ACC112 (cell line): Measurements from ENCODE around the gene DNAJC30.

ENCODE experiments used
- H2AFZ ChIP-seq: fragments of 200-600 bp; sonication (generic); one replicate; pipeline ENCODE4 v1.6.0; 2017; ENCODE audit warnings: antibody characterized with exemption, low read length; ENCODE audit not compliant: unreplicated experiment
- H3K27ac ChIP-seq: fragments of 200-600 bp; sonication (generic); 2 replicates; pipeline ENCODE4 v1.5.1; 2014; ENCODE audit warnings: low read depth, mild to moderate bottlenecking, antibody characterized with exemption, low read length, moderate library complexity
- H3K27me3 ChIP-seq: fragments of 200-600 bp; sonication (generic); 2 replicates; pipeline ENCODE4 v1.6.1; 2014; ENCODE audit warnings: mild to moderate bottlenecking, antibody characterized with exemption, low read length, moderate library complexity, mixed read lengths; ENCODE audit not compliant: insufficient read depth
- H3K36me3 ChIP-seq: fragments of 200-600 bp; sonication (generic); 2 replicates; pipeline ENCODE4 v1.6.1; 2016; ENCODE audit warnings: mild to moderate bottlenecking, antibody characterized with exemption, low read length, moderate library complexity, mixed read lengths; ENCODE audit not compliant: insufficient read depth
- H3K4me1 ChIP-seq: fragments of 200-600 bp; sonication (generic); one replicate; pipeline ENCODE4 v1.6.1; 2016; ENCODE audit warnings: low read length, mixed read lengths; ENCODE audit not compliant: insufficient read depth, unreplicated experiment, control insufficient read depth
- H3K4me3 ChIP-seq: fragments of 200-600 bp; sonication (generic); 2 replicates; pipeline ENCODE4 v1.5.1; 2014; ENCODE audit warnings: mild to moderate bottlenecking, low read depth, low read length
- H3K79me2 ChIP-seq: fragments of 200-600 bp; sonication (generic); one replicate; pipeline ENCODE4 v1.6.0; 2016; ENCODE audit warnings: low read length; ENCODE audit not compliant: control insufficient read depth, unreplicated experiment, insufficient read depth

DNAJC30 gene

DNA sequence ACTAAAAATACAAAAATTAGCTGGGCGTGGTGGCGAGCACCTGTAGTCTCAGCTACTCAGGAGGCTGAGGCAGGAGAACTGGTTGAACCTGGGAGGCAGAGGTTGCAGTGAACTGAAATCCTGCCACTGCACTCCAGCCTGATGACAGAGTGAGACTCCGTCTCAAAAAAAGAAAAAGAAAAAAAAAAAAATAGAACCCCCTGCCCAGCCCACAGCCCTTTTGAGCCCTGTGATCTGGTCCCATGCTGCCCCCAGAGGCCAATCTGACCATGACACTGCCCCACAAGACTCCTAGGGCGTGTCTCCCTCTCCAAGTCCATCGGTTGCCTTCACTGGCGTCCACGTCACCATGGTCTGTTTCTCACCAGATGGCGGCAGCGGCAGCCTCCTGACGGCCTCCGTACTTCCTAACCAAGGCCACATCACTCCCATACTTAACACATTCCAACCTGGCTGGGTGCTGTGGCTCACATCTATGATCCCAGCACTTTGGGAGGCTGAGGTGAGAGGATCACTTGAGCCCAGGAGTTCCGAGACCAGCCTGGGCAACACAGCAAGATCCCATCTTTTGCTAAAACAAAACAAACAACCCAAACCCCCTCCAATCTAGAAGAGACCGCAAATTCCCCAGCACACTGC, 18.2 kb upstream of the DNAJC30 start:
- H3K27me3 ChIP-seq = no peaks in the 10 kb centered on the region
- H3K4me1 ChIP-seq = peaks cover 25% of the 10 kb centered on the region
- no peak overlapping the region for H3K27ac ChIP-seq
- no peak overlapping the region for H3K4me3 ChIP-seq
- H3K36me3 ChIP-seq = peaks cover 22% of the 10 kb centered on the region; the same call in 1 of the 2 replicates
- H3K79me2 ChIP-seq = peaks cover 11% of the 10 kb centered on the region
- no peak overlapping the region for H2AFZ ChIP-seq

DNA sequence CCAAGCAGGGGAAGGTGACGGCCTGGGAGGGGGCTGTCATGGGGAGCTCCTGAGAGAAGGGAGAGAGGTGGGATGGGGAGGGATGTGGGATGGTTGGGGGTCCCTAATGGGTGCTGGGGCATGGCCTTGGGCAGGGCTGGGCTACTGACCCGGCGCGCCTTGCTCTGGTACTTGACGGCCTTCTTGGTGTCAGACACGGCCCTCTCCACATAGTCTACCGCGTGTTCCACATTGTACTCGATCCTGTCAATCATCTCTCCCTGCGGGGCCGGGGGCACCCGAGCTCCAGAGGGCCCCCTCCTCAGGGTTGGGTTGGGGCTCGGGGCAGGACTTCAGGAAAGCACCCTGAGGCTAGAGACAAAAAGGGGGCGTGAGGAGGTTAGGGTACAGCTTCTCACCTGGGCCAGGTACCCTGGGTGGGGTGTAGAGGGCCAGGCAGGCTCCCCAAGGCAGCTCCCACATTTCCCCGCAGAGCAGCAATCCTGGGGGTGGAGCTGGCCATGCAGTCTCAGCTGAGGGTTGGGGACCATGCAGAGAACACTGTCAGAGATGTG, 17.4 kb upstream of the DNAJC30 start:
- Histone ChIP-seq H3K79me2 (peaks cover 7% of the 10 kb centered on the region), H3K36me3 (peaks cover 22% of the 10 kb centered on the region; the same call in 1 of the 2 replicates)

DNA sequence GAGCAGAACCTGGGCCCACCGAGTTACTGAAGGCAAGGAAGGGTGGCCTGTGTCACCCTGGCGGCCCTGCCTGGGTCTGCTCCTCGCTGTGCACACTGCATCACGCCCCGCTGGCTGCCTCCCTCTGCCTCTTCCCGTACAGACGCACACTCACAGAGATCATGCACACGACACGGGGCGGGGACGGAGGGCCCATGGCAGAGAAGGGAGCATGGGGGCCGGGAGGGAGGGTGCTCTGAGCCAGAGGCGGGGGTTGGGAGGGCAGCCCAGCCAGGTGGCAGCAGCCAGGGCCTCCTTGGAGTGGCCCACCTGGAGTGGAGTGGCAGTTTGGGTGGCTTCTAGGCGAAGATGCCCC, 16.8 kb upstream of the DNAJC30 start:
- Histone ChIP-seq H3K4me3 (no peak overlapping the region), H3K79me2 (peaks cover 7% of the 10 kb centered on the region), H3K27ac (no peak overlapping the region), H3K27me3 (no peaks in the 10 kb centered on the region), H2AFZ (no peak overlapping the region), H3K36me3 (peaks cover 22% of the 10 kb centered on the region; the same call in 1 of the 2 replicates), H3K4me1 (peaks cover 11% of the 10 kb centered on the region)

More for the DNA sequence above, 17.4 kb upstream of the DNAJC30 start:
- Histone ChIP-seq H3K4me3 (no peak overlapping the region), H2AFZ (no peak overlapping the region), H3K27ac (no peak overlapping the region), H3K4me1 (peaks cover 17% of the 10 kb centered on the region), H3K27me3 (no peaks in the 10 kb centered on the region)

DNA sequence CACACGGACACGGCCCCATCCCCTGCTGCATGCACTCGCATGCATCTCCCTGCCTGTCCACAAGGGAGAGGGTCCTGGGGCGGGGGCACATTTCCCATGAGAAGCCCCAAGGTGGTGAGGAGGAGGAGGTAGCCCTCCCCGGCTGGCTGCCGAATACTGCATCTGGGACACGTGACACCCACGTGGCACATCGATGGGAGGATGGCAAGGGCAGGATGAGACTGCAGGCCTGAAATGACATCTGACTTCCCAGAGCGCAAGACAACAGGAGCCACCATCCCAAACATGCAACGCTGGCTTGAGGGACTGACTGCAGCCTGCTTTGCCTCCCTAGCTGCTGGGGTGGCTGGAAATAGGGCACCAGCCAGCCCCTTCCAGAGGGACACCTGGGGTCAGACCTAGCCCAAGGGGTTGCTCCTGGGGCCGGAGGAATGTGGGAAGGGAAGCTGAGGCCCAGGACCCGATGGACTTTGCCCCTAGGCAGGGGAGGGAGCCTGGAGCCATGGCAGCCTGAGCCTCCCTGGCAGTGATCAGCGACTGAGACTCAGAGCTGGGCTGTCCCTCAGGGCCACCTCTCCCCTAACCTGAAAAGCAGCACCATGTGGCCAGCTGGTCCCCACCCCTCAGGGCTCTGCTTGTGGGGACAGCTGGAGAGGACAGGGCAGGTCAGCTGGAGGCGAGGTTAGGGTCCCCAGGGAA, 16.3 kb upstream of the DNAJC30 start:
- H3K27ac ChIP-seq = no peak overlapping the region
- no peak overlapping the region for H2AFZ ChIP-seq
- H3K27me3 ChIP-seq = no peaks in the 10 kb centered on the region
- no peak overlapping the region for H3K4me3 ChIP-seq
- peaks cover 7% of the 10 kb centered on the region for H3K79me2 ChIP-seq
- H3K4me1 ChIP-seq = peaks cover 5% of the 10 kb centered on the region
- H3K36me3 ChIP-seq = peaks cover 20% of the 10 kb centered on the region; the same call in 1 of the 2 replicates

DNA sequence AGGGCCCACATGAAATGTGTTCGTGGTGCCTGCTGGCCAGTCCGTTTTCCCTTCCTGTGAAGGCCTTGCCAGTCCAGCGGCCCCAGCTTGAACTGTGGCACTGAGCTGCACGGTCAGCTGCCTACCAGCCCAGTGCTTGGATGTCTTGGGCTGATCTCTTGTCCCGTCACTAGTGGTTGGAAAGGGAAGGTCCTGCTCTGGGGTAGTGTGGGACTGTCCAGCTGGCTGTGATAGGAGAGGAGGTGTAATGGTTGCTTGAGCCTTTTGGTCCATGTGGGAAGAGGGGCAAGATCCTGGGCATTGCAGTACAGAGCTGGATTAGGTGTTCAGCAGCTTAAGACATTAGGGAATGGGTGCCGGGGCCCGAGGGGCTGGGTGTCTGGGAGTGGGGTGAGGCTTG, 15.2 kb upstream of the DNAJC30 start:
- H2AFZ ChIP-seq = no peak overlapping the region
- peaks cover 18% of the 10 kb centered on the region; the same call in 1 of the 2 replicates for H3K36me3 ChIP-seq
- no peaks in the 10 kb centered on the region for H3K4me1 ChIP-seq

DNA sequence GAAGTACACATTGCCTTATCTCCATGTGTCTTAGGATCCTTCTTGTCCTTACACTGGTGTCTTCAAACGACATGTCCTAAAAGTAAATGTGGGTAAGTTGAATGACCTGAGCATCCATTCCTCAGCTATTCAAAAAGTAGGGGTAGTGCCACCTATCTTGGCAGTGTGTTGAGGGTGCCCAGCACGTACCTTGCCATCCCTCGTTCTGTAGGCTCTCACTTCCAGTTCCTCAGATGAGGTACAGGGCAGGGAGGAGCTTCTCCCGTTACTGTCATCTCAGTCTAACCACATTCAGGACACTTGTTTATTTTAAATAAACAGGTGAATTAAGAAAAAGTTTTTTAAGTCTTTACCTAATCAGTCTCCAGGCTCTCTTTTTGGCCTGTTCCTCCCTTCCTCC, 13.1 kb upstream of the DNAJC30 start:
- Histone ChIP-seq H3K4me1 (no peaks in the 10 kb centered on the region), H2AFZ (no peak overlapping the region), H3K79me2 (no peaks in the 10 kb centered on the region), H3K4me3 (no peak overlapping the region), H3K27me3 (no peaks in the 10 kb centered on the region), H3K36me3 (peaks cover 13% of the 10 kb centered on the region; the same call in 1 of the 2 replicates), H3K27ac (no peak overlapping the region)

More for the DNA sequence above, 15.2 kb upstream of the DNAJC30 start:
- H3K27me3 ChIP-seq = no peaks in the 10 kb centered on the region
- H3K27ac ChIP-seq = no peak overlapping the region
- H3K4me3 ChIP-seq = no peak overlapping the region
- H3K79me2 ChIP-seq = peaks cover 5% of the 10 kb centered on the region

DNA sequence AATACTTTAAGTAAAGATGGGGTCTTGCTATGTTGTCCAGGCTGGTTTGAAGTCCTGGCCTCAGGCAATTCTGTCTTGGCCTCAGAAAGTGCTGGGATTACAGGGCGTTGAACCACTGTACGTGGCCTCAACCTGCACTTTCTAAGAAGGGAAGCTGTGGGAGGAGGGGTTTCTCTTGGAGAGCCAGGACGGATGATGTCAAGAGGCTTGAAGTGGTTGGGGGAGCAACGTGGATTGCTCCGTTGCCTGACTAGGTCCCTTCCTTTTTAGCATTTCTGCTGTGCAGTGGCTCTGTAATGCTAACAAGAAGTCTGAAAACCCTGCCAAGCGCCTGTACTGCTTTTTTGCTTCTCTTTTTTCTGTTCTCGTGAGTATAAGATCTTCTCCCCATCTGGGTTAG, 7.4 kb upstream of the DNAJC30 start:
- Histone ChIP-seq H3K27ac (no peak overlapping the region), H3K4me1 (no peaks in the 10 kb centered on the region), H3K79me2 (peaks cover 21% of the 10 kb centered on the region), H3K4me3 (no peak overlapping the region), H2AFZ (no peak overlapping the region), H3K36me3 (peaks cover 2% of the 10 kb centered on the region; the same call in 1 of the 2 replicates), H3K27me3 (no peaks in the 10 kb centered on the region)

DNA sequence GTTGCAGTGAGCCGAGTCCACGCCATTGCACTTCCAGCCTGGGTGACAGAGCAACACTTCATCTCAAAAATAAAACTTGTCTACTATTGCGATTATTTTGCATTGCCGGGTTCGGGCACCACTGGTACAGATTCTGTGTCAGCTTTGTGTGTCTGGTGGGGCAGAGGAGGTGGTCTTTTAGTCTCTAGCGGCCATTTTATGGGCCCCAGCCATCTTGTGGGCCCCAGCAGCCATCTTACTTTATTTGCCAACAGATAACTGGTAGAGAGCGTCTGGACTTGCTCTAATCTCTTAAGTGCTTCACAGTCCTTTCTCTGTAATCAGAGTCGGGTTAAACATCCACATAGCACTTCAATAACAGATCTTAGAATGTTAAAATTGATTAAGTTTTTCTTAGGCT, 5.0 kb upstream of the DNAJC30 start:
- Histone ChIP-seq H3K36me3 (0 out of 2 replicates have a peak, but pooled peaks cover 2% of the 10 kb centered on the region), H3K4me1 (no peaks in the 10 kb centered on the region), H3K79me2 (peaks cover 42% of the 10 kb centered on the region), H3K27me3 (no peaks in the 10 kb centered on the region), H2AFZ (no peak overlapping the region), H3K27ac (no peak overlapping the region), H3K4me3 (no peak overlapping the region)

DNA sequence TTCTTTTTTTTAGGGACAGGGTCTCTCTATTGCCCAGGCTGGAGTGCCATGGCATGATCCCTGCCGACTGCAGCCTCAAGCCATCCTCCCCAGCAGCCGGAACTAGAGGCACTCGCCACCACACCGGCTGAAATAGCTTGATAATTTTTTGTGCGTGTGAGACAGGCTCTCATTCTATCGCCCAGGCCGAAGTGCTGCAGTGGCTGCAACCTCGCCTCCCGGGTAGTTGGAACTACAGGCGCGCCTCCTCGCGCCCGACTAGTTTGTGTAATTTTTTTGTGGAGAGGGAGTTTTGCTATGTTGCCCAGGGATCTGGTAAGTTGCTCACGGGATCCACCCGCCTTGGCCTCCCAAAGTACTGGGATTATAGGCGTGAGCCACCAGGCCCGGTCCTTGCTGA, 2.1 kb upstream of the DNAJC30 start:
- no peaks in the 10 kb centered on the region for H3K36me3 ChIP-seq
- H2AFZ ChIP-seq = no peak overlapping the region
- no peak overlapping the region for H3K27ac ChIP-seq
- H3K27me3 ChIP-seq = no peaks in the 10 kb centered on the region
- H3K4me1 ChIP-seq = peaks cover 17% of the 10 kb centered on the region
- H3K79me2 ChIP-seq = peaks cover 69% of the 10 kb centered on the region
- no peak overlapping the region for H3K4me3 ChIP-seq

DNA sequence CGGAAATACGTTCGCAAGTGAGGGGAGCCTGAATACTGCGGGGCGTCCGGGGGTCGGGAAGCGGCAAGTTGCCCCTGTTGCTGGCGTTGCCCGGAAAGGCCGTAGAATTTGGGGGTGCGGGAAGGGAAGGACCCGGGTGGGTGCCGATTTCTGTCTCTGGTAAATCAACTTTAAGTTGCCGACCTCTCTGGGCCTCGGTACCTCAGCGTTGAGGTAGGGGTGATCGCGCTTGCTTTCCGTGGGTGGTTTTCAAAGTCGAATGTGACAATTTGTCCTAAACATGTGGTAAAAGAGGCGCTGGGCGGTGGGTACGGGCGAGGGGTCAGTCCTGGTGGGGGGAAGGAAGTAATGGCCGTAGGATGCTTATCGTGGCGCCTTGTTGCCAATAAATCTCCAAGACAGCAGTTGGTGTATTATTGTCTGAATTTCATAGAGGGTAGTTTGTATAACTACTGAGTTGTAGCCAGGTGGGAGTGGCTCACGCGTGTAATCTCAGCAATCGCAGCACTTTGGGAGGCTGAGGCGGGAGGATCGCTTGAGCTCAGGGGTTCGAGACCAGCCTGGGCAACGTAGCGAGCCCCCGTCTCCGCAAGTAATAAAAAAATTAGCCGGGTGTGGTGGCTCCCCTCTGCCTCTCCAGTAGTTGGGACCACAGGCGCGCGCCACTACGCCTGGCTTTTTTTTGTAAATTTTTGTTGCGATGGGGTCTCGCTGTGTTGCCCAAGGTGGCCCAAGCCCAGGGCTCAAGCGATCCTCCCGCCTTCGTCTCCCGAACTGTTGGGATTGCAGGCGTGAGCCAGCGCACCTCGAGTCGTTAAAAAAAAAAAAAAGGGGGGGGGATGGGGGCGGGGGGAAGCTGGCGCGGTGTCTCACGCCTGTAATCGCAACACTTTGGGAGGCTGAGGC, 788 bp upstream of the DNAJC30 start:
- peaks cover 17% of the 10 kb centered on the region for H3K4me1 ChIP-seq
- H3K79me2 ChIP-seq = peaks cover 80% of the 10 kb centered on the region
- H2AFZ ChIP-seq = peak overlapping the region; percentile 98
- H3K36me3 ChIP-seq = no peaks in the 10 kb centered on the region
- no peaks in the 10 kb centered on the region for H3K27me3 ChIP-seq
- H3K4me3 ChIP-seq = peak overlapping the region; percentile 98
- peak overlapping the region; percentile 41 for H3K27ac ChIP-seq
